Stimulated activated CD4-positive, alpha-beta T cell treated with anti-CD3 and anti-CD28 coated beads, Interleukin-4, amount 100 ng/mL, for 1 hour (primary cell): ENCODE data around the gene GRIN2C.

ENCODE experiments used
- DNase-seq: peaks from one replicate; pipeline ENCODE4 v3.0.0-alpha.2; 2020

Gene GRIN2C

GRCh38 chr17:74818291-74818938 lies 41.3 kb downstream of the GRIN2C start:
- DNase-seq, result no peak

DNA sequence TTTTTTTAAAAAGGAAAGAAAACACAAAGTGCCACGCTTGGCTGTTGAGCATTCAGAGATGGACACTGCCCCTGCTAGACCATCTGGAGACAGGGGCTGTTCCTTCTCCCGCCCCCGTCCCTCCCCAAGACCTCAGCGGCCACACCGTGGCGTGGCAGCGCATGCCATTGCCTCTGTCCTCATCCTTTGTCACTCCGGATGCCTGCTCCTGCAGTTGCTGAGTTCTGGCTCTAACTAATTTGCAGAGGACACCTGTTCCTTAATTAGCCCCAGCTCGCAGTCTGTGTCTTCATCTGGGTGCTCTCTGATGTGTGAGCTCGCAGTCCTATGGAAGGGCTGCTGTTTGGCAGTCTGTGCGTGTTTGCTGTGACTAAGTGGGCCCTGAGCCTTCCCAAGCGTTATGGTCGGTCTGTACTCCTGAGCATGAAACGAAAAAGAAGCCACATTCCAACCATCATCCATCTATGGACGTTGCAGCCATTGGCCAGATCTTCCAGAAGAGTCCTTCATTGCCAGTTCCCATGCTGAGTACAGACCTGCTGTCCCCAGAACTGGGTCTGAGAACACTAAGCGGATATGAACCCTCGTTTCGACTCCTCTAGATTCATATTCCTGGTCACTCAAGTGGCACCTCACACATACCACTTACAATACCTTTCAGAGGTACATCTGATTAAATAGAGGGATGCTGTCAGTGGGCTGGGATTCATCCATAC lies 42.6 kb downstream of the GRIN2C start:
- DNase-seq, result no peak

DNA sequence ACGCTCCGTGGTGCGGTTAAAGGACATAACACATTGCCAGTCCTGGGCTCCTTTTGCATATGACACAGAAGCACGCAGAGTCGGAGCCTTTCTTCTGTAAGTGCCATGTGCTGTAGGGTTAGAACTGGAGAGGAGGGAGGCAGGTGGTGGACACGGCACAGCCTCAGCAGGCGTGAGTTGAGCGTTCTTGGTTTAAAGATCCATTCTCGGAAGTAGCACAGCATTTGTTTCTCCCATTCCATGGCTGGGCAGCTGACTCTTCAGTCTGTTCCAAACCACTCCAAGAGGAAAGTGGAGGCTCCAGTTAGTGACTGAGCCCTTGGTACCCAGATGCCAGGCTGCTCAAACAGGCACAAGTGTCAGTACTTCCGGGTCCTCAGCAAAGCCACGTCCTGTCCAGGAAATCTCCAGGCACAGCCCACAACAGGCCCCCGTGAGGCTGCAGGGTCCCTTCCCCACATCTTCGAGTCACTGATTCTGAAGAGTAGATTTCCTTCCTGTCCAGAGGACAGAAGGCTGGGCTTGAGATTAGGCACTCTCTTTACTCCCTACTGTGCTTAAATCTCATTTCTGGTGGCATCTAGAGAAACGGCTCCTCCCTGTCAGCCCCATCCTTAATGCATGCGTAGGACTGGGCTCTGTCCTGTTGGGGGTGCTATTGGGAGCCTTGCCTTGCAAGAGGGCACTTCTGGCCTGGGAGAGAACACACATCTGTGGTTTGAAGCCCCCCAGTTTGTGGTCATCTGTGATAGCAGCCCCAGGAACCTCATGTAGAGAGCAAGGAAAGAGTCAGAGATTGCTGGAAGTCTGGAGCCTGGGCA lies 43.9 kb downstream of the GRIN2C start:
- DNase-seq, result no peak

DNA sequence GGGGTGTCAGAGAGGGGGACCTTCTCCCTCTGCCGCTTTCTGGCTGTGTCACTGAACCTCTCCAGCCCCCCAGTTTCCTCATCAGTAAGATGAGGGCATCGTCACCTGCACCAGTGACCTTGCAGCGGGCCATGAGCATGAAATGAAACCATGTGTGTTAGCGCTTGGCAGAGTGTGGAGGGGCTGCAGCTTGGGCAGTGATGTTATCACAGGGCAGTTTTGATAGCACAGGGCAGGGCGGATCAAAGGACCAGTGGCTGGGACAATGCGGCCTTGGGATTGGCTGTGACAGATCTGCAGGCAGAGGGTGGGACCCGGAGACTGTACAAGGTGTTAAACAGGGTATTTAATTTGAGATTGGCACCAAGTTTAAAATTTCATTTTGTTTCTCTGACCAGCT lies 44.6 kb downstream of the GRIN2C start:
- no peak for DNase-seq

GRCh38 chr17:74814453-74814852 lies 45.2 kb downstream of the GRIN2C start:
- DNase-seq, result no peak

DNA sequence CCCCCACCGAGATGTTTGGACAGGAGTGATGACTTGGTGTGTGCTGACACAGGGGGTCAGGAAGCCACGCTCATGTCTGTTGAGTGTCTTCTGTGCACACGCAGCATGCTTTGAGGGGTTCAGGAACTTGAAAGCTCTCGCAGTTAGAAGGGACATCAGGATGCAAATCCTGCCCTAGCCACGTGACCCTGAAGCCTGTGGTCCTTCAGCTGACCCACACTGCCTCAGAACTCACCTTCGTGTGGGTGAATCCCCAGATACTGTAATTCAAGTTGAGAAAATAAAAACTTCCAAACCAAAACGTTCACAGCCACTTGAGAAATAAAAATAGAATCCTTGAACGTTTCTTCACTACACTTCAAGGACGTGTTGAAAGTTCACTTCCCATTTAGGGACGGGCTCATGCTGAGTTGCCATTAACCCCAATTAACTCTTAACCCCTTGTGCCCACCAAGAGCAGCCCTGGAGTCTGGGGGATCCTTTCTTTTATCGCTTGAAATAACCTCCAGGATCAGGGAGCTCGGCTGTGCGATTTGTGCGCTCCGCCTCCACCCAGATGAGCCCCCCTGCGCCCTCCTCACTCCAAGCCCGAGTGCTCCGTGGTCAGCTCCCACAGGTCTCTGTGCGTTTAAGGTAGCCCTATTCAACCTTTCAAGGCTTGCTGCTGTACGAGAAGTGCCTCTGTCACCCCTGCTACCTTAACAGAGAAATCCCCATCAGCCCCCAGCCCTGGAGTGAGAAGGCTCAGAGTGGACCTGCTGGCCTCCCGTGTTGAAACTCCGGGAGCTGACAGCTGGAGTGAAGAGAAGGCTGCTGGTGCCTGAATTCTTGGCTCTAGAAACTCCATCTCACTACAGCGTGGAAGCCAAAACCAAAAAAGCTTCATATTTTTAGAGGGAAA lies 47.3 kb downstream of the GRIN2C start:
- DNase-seq, result no peak

GRCh38 chr17:74810699-74811485 lies 48.8 kb downstream of the GRIN2C start:
- no peak for DNase-seq

GRCh38 chr17:74808714-74809430 lies 50.8 kb downstream of the GRIN2C start:
- no peak for DNase-seq

- no peak for DNase-seq
Measured at GRCh38 chr17:74807925-74808324, 51.8 kb downstream of the GRIN2C start.

GRCh38 chr17:74807441-74807840 lies 52.2 kb downstream of the GRIN2C start:
- no peak for DNase-seq

DNA sequence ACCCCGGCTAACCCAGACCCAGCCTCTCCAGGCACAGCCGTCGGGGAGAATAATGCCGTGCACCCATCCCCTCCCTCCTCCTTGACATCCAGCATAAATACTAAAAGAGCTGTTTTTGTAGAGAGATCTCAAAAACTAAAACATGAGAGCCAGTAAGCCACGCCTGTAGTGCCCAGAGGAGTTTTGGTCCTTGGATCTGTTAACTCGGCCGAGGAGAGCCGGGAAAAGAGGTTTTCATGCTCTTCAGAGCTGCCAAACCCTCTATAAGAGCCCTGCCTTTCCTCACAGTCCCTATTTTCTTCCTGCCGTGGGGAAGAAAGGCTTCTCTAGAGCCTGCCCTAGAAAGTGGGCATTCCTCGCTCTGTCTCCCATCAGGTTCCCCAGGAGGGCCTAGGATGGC lies 53.4 kb downstream of the GRIN2C start:
- no peak for DNase-seq

DNA sequence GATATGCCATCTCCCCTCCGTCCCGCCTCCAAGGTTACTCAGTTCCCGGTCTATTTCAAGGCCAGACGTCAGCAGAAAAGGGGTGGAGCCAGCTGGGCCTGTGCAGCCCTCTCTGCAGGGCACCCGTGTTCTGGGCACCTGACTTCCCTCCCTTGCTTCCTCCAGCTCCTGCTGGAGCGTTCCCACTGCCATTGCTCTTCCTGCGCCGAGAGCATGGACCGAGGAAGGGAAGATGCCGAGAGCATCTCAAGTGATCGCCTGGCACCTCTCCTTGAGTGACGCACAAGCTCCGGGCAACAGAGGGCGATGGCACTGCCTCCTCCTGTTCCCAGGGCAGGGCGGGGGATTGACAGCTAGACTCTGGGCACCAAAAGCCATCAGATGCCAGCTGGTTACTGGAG lies 54.1 kb downstream of the GRIN2C start:
- no peak for DNase-seq

DNA sequence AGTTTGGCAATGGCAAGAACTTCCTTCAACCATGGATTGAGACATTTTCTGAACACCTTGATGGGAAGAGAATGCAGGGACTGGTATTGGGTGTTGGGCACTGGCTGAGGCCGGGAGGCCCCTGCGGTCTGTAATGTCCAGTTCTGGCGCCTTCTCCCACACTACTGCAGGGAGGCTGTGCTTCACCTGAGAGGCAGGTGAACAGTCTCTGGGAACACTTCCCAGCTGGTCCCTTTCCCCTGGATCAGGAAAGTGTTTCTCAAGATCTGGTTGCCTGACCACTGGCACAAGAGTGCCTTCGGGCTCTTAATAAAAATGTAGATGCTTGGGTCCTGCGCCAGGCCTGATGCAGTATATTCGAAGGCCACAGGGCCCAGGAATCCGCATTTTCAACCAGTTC lies 55.0 kb downstream of the GRIN2C start:
- no peak for DNase-seq

- DNase-seq, result no peak
Measured at GRCh38 chr17:74803971-74804370, 55.7 kb downstream of the GRIN2C start.

GRCh38 chr17:74803388-74803930 lies 56.2 kb downstream of the GRIN2C start:
- DNase-seq, result no peak

GRCh38 chr17:74801896-74802295 lies 57.8 kb downstream of the GRIN2C start:
- no peak for DNase-seq

DNA sequence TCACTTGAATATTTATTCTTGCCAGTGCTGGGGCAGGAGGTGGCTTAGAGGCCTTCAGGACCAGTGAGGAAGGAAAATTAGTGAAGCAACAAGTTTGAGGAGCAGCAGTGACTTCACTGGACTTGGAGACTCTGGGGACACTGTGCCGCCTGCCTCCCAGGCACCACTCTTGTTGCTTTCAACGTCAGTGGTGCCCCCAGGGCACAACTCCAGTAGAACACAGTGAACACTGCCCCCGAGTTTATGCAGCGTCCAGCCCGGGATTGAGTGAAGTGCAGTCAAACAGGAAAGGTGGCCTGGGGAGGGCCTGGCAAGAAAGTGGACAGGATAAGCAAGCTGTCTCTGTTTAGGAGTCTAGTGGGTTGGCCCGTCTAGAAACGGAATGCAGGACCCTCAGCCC lies 59.2 kb downstream of the GRIN2C start:
- no peak for DNase-seq

DNA sequence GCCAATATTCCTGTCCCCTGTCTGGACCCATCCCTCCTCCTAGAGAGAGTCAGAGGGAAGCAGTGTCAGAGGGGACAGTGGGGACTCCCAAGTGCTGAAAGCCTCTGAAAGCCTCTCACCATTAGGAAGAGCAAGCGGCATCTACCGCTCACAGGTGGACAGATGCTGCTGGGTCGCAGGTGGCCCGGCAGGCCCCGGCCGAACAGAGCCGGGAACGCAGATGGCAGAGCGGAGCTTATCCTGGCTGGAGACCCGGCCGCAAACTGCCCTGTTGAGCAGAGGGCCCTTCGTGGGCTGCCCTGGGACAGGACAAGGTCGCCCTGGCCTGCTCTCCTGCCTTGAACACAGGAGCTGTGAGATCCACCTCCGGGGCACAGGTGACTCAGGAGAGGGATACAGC lies 60.6 kb downstream of the GRIN2C start:
- DNase-seq, result no peak

GRCh38 chr17:74798239-74798707 lies 61.4 kb downstream of the GRIN2C start:
- DNase-seq, result no peak

DNA sequence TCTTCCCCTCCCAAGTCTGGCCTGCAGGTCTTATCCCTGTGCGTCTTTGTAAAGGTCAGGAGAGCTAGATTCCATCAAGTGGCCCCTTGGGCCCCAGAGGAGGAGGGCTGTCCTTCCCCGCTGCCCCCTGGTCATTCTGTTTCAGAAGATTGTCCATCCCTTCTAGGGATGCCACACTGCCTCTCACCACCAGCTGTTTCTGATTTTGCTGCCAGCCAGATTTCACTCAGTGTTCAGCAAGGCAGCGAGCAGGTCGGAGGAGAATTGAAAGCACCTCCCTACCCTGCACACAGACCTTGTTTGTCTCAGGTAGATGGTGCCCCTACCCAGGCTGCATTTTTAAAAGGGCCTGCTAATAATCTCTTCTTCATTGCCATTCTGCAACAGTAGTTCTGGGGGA lies 61.9 kb downstream of the GRIN2C start:
- no peak for DNase-seq

DNA sequence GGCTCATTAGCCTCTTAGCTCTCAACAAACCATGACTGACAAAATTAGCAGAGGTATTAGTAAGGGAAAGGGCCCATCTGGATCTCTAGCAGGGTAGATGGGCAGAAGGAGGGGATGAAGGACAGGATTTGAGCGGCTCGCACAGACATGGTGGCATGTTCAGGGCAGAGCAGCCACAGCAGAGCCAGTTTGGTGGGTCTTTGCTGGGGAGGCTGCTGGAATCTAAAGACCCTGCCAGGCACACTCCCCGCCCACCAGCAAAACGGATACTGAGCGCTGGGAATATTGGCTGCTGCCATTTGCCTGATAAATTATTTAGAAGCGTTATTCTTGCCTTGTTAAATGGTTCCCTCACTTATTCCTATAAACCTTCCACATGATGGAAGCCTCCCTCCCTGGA lies 62.8 kb downstream of the GRIN2C start:
- DNase-seq, result no peak
